Measurements from ENCODE around the gene ROPN1L. TPM values are rescaled to one million over a fixed set of nuclear protein-coding genes. Genes with fewer than 3 reads are reported as not detected.

Gene ROPN1L
- polyA plus RNA-seq, 1 donor from 2014 or later: 0.52 TPM

DNA sequence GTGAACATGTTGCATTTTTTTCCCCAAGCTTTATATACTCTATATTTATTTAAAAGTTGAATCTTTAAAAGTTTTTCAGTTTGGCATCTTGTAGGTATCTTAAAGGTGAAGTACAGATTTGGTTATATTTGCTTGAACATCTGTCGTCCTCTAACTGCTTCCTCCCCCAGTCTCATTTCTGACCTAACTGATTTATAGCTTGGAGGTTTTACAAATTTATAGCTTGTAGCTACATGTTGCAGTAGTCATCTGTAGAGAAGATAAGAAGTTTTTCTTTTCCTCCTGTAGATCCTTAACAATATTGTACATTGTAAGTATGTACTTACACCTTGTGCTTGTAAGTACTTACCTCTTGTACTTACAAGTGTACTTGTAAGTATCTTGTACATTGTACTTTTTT lies 31.0 kb upstream of the ROPN1L start:
- TF ChIP-seq SMC3 (conservative IDR thresholded peaks at IDR 0.05; ENCODE audit: poor library complexity) (no peak), EP300 (conservative IDR thresholded peaks at IDR 0.05; ENCODE audit: poor library complexity, severe bottlenecking) (no peak), RAD21 (conservative IDR thresholded peaks at IDR 0.05) (no peak), TAF1 (IDR thresholded peaks at IDR 0.05; ENCODE audit: low read depth) (no peak)
- TF ChIP-seq, protein P1, sequence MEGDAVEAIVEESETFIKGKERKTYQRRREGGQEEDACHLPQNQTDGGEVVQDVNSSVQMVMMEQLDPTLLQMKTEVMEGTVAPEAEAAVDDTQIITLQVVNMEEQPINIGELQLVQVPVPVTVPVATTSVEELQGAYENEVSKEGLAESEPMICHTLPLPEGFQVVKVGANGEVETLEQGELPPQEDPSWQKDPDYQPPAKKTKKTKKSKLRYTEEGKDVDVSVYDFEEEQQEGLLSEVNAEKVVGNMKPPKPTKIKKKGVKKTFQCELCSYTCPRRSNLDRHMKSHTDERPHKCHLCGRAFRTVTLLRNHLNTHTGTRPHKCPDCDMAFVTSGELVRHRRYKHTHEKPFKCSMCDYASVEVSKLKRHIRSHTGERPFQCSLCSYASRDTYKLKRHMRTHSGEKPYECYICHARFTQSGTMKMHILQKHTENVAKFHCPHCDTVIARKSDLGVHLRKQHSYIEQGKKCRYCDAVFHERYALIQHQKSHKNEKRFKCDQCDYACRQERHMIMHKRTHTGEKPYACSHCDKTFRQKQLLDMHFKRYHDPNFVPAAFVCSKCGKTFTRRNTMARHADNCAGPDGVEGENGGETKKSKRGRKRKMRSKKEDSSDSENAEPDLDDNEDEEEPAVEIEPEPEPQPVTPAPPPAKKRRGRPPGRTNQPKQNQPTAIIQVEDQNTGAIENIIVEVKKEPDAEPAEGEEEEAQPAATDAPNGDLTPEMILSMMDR (IDR thresholded peaks at IDR 0.05; ENCODE audit: poor library complexity, severe bottlenecking): no peak
- H4K20me1 ChIP-seq (ENCODE audit: insufficient read depth): no peaks in the 10 kb centered on the region
- no peaks in the 10 kb centered on the region for H3K9me2 ChIP-seq (ENCODE audit: insufficient read depth, low read length)
- H3K79me2 ChIP-seq (replicated peaks; ENCODE audit: insufficient read depth, low read length): no peaks in the 10 kb centered on the region
- H3K9ac ChIP-seq (ENCODE audit: low read length): no peak overlapping the region
- no peaks in the 10 kb centered on the region for H3K27me3 ChIP-seq (ENCODE audit: insufficient read depth, low read depth, low read length)
- no peak overlapping the region for H3K27ac ChIP-seq (ENCODE audit: low read length)
- H3K36me3 ChIP-seq (ENCODE audit: insufficient read depth, low read length): peaks cover 31% of the 10 kb centered on the region
- H3K4me3 ChIP-seq (ENCODE audit: low read length): no peak overlapping the region
- no peak overlapping the region for H2AFZ ChIP-seq (ENCODE audit: low read depth, low read length)
- no peak overlapping the region for H3K4me2 ChIP-seq (ENCODE audit: low read length)
- peaks cover 5% of the 10 kb centered on the region for H3K9me3 ChIP-seq (ENCODE audit: low read length)
- no peaks in the 10 kb centered on the region for H3F3A ChIP-seq (ENCODE audit: insufficient read depth, low read length, poor library complexity, severe bottlenecking)

DNA sequence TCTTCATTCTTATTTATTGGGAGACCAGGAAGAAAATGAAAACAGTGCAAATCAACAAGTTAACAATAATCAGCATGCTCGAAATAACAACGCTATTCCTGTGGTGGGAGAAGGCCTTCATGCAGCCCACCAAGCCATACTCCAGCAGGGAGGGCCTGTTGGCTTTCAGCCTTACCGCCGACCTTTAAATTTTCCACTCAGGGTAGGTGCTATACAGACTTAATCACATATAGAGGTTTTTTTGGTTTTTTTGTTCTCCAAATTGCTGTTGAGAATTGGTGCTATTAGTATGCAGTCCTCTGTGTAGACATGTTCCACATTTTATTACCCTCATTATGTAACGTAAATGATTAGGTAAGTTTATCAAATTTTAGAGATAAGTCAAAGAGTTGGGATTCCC lies 30.3 kb upstream of the ROPN1L start:
- H4K20me1 ChIP-seq (ENCODE audit: insufficient read depth): no peaks in the 10 kb centered on the region
- no peak overlapping the region for H3K27ac ChIP-seq (ENCODE audit: low read length)
- no peaks in the 10 kb centered on the region for H3K27me3 ChIP-seq (ENCODE audit: insufficient read depth, low read depth, low read length)
- H3K4me2 ChIP-seq (ENCODE audit: low read length): no peak overlapping the region
- H3K9ac ChIP-seq (ENCODE audit: low read length): no peak overlapping the region
- H2AFZ ChIP-seq (ENCODE audit: low read depth, low read length): no peak overlapping the region
- no peak overlapping the region for H3K4me3 ChIP-seq (ENCODE audit: low read length)
- no peaks in the 10 kb centered on the region for H3K9me3 ChIP-seq (ENCODE audit: low read length)
- H3K36me3 ChIP-seq (ENCODE audit: insufficient read depth, low read length): peaks cover 26% of the 10 kb centered on the region
- no peaks in the 10 kb centered on the region for H3K9me2 ChIP-seq (ENCODE audit: insufficient read depth, low read length)
- no peaks in the 10 kb centered on the region for H3F3A ChIP-seq (ENCODE audit: insufficient read depth, low read length, poor library complexity, severe bottlenecking)
- no peaks in the 10 kb centered on the region for H3K79me2 ChIP-seq (replicated peaks; ENCODE audit: insufficient read depth, low read length)
- no peak for TF ChIP-seq RAD21 (conservative IDR thresholded peaks at IDR 0.05)
- TF ChIP-seq, protein P2, sequence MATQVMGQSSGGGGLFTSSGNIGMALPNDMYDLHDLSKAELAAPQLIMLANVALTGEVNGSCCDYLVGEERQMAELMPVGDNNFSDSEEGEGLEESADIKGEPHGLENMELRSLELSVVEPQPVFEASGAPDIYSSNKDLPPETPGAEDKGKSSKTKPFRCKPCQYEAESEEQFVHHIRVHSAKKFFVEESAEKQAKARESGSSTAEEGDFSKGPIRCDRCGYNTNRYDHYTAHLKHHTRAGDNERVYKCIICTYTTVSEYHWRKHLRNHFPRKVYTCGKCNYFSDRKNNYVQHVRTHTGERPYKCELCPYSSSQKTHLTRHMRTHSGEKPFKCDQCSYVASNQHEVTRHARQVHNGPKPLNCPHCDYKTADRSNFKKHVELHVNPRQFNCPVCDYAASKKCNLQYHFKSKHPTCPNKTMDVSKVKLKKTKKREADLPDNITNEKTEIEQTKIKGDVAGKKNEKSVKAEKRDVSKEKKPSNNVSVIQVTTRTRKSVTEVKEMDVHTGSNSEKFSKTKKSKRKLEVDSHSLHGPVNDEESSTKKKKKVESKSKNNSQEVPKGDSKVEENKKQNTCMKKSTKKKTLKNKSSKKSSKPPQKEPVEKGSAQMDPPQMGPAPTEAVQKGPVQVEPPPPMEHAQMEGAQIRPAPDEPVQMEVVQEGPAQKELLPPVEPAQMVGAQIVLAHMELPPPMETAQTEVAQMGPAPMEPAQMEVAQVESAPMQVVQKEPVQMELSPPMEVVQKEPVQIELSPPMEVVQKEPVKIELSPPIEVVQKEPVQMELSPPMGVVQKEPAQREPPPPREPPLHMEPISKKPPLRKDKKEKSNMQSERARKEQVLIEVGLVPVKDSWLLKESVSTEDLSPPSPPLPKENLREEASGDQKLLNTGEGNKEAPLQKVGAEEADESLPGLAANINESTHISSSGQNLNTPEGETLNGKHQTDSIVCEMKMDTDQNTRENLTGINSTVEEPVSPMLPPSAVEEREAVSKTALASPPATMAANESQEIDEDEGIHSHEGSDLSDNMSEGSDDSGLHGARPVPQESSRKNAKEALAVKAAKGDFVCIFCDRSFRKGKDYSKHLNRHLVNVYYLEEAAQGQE (IDR thresholded peaks at IDR 0.05; ENCODE audit: borderline replicate concordance): no peak
- TF ChIP-seq SMC3 (conservative IDR thresholded peaks at IDR 0.05; ENCODE audit: poor library complexity): no peak
- TF ChIP-seq, protein P1 (IDR thresholded peaks at IDR 0.05; ENCODE audit: poor library complexity, severe bottlenecking): no peak
